ENCODE measurements around the gene UGT2B11.

- no peak for TF ChIP-seq CTCF (IDR thresholded peaks at IDR 0.05)
- no peak for TF ChIP-seq POLR2A (IDR thresholded peaks at IDR 0.05)
Measured at GRCh38 chr4:69167300-69167699, 47.2 kb downstream of the UGT2B11 start.
